ENCODE data around the gene ZFP36L2.

ZFP36L2 gene

DNA sequence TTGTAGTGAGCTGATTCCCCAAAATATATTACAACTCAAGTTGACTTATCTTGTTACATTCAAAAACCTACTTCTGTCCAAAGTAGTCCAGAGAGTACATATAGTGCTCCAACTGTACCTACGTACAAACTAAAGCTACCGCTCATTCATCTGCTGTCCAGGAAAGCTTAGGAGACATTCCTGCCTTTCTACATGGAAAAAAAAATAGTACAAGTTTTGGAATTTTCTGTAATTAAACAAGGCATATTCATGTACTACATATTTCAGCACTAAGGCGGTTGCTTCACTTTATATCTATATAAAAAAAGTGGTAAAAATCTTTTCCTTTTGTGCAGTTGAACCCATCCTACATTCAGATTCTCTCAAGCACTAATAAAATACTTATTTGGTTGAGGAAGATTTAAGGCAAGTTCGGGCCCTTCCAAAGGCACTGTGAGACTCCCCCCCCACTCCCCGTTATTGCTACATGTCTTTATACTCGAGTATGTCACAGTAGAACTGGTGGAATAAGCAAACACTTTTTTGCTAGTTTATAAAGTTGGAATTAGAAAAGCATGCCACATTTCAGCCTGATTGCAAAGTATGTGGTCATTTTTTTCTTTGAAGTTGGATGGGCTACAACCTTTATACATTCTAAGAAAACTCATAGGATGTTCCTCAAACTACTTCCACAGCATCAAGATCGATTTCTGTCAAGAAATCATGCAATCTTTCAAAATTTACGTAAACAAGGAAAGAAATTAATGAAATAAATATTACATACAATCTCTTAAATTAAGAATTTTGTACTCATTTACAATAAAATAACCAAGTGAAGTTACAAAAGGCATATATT, 3.7 kb downstream of the ZFP36L2 start:
- TF ChIP-seq, protein P1, sequence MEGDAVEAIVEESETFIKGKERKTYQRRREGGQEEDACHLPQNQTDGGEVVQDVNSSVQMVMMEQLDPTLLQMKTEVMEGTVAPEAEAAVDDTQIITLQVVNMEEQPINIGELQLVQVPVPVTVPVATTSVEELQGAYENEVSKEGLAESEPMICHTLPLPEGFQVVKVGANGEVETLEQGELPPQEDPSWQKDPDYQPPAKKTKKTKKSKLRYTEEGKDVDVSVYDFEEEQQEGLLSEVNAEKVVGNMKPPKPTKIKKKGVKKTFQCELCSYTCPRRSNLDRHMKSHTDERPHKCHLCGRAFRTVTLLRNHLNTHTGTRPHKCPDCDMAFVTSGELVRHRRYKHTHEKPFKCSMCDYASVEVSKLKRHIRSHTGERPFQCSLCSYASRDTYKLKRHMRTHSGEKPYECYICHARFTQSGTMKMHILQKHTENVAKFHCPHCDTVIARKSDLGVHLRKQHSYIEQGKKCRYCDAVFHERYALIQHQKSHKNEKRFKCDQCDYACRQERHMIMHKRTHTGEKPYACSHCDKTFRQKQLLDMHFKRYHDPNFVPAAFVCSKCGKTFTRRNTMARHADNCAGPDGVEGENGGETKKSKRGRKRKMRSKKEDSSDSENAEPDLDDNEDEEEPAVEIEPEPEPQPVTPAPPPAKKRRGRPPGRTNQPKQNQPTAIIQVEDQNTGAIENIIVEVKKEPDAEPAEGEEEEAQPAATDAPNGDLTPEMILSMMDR (IDR thresholded peaks at IDR 0.05; ENCODE audit: low read depth, low read length) = no peak
- peak; percentile 36 for DNase-seq (ENCODE audit: low read depth, low spot score)
- in situ Hi-C loops (cut with HindIII; ENCODE audit: low sequenced_read_pairs) = no loop called here
- H3K4me3 ChIP-seq (ENCODE audit: low read depth, low read length) = peak overlapping the region; percentile 67

- TF ChIP-seq, protein P1 (IDR thresholded peaks at IDR 0.05; ENCODE audit: low read depth, low read length) = no peak
- in situ Hi-C loops (cut with HindIII; ENCODE audit: low sequenced_read_pairs) = no loop called here
- peak; percentile 98 for DNase-seq (ENCODE audit: low read depth, low spot score)
- H3K4me3 ChIP-seq (ENCODE audit: low read depth, low read length) = peak overlapping the region; percentile 67
Observed at GRCh38 chr2:43221763-43222474, 4.5 kb downstream of the ZFP36L2 start.

- TF ChIP-seq, protein P1 (IDR thresholded peaks at IDR 0.05; ENCODE audit: low read depth, low read length) = no peak
- in situ Hi-C loops (cut with HindIII; ENCODE audit: low sequenced_read_pairs) = no loop called here
- H3K4me3 ChIP-seq (ENCODE audit: low read depth, low read length) = peak overlapping the region; percentile 67
- DNase-seq (ENCODE audit: low read depth, low spot score) = peak; percentile 94
Observed at GRCh38 chr2:43221124-43221762, 5.2 kb downstream of the ZFP36L2 start.

GRCh38 chr2:43220760-43221123, 5.7 kb downstream of the ZFP36L2 start:
- in situ Hi-C loops (cut with HindIII; ENCODE audit: low sequenced_read_pairs) = no loop called here
- no peak for DNase-seq (ENCODE audit: low read depth, low spot score)
- TF ChIP-seq, protein P1 (IDR thresholded peaks at IDR 0.05; ENCODE audit: low read depth, low read length) = no peak
- H3K4me3 ChIP-seq (ENCODE audit: low read depth, low read length) = peak overlapping the region; percentile 67

DNA sequence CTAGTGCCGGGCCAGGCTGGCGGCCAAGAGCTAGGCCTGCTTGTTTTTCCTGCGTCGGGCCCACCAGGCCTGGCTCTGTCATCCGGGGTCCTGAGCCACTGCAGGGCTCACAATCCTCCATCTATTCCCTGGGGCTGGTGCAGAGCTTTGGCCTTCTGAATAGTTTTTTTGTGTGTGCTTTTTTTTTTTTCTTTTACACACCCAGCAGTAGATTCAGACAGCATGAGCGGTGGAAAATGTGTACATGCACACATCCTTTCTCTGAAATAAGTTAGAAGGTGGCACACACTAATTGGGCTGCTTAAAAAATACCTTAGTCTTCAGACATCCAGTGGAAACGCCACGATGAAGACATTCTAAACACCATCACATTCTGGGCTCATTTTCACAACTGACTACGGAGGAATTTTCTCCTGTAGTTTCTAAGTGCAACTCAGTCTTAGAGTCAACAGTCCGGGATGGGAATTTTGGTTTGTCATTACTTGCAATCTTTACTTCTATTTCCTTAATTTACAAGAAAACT, 6.1 kb downstream of the ZFP36L2 start:
- in situ Hi-C loops (cut with HindIII; ENCODE audit: low sequenced_read_pairs) = no loop called here
- TF ChIP-seq, protein P1 (IDR thresholded peaks at IDR 0.05; ENCODE audit: low read depth, low read length) = no peak
- H3K4me3 ChIP-seq (ENCODE audit: low read depth, low read length) = peak overlapping the region; percentile 38
- DNase-seq (ENCODE audit: low read depth, low spot score) = no peak
